ENCODE results near the gene SREK1. TPM values are rescaled to one million over a fixed set of nuclear protein-coding genes. Genes with fewer than 3 reads are reported as not detected.
"Not testable (repeated sequence)": the region's sequence is repeated elsewhere in the genome, so short reads cannot be mapped to it uniquely, and the experiment has no call there.

The SREK1 gene
- total RNA-seq, 1 experiment from 2014 or later, result 38.4 TPM

GRCh38 chr5:66136944-66137343 is 7.2 kb upstream of the SREK1 start:
- ATAC-seq; H3K36me3 Mint-ChIP-seq; H3K4me3 Mint-ChIP-seq; POLR2A ChIA-PET; H3K27ac Mint-ChIP-seq; DNase-seq (ENCODE audit: low spot score); H3K27me3 Mint-ChIP-seq (ENCODE audit: low read depth); H3K9me3 Mint-ChIP-seq; H3K4me1 Mint-ChIP-seq: not testable (repeated sequence)
- CTCF ChIA-PET, result interaction anchor here (0.7 kb wide), 1 partner anchor 169 kb away, joined by 4 read pairs; no protein-coding TSS in a partner anchor

GRCh38 chr5:66138637-66139317 is 5.3 kb upstream of the SREK1 start:
- H3K36me3 Mint-ChIP-seq, result no peaks in the 10 kb centered on the region
- peaks cover 7% of the 10 kb centered on the region; the same call in 1 of the 2 replicates for H3K4me1 Mint-ChIP-seq
- H3K27ac Mint-ChIP-seq, result no peak overlapping the region
- CTCF ChIA-PET, result no interaction called here
- no peak for DNase-seq (ENCODE audit: low spot score)
- H3K4me3 Mint-ChIP-seq, result no peak overlapping the region
- no peak for ATAC-seq
- H3K9me3 Mint-ChIP-seq, result no peaks in the 10 kb centered on the region
- POLR2A ChIA-PET, result no interaction called here
- no peaks in the 10 kb centered on the region; the same call in 1 of the 2 replicates for H3K27me3 Mint-ChIP-seq (ENCODE audit: low read depth)
- TF ChIP-seq NFATC4 (CRISPR knock-in tag; IDR thresholded peaks at IDR 0.05), result no peak
- no peak for TF ChIP-seq CTCF (IDR thresholded peaks at IDR 0.05)
- TF ChIP-seq NR2C2 (CRISPR knock-in tag; IDR thresholded peaks at IDR 0.05), result no peak
- no peak for TF ChIP-seq ZNF416 (CRISPR knock-in tag; IDR thresholded peaks at IDR 0.05)
- TF ChIP-seq GTF2I (CRISPR knock-in tag; conservative IDR thresholded peaks at IDR 0.05), result no peak
- TF ChIP-seq ERG (CRISPR knock-in tag; IDR thresholded peaks at IDR 0.05), result no peak
- TF ChIP-seq PRDM15 (CRISPR knock-in tag; IDR thresholded peaks at IDR 0.05), result no peak
- no peak for TF ChIP-seq NR3C1 (CRISPR knock-in tag; conservative IDR thresholded peaks at IDR 0.05; ENCODE audit: low read depth)
- no peak for TF ChIP-seq ATF6 (CRISPR knock-in tag; IDR thresholded peaks at IDR 0.05)
- TF ChIP-seq MLX (CRISPR knock-in tag; IDR thresholded peaks at IDR 0.05), result no peak
- TF ChIP-seq ATF2 (CRISPR knock-in tag; IDR thresholded peaks at IDR 0.05; ENCODE audit: borderline replicate concordance, low read depth), result no peak
- no peak for TF ChIP-seq ZBTB21 (CRISPR knock-in tag; IDR thresholded peaks at IDR 0.05; ENCODE audit: borderline replicate concordance)
- TF ChIP-seq USF1 (CRISPR knock-in tag; IDR thresholded peaks at IDR 0.05), result no peak
- no peak for TF ChIP-seq SP1 (CRISPR knock-in tag; conservative IDR thresholded peaks at IDR 0.05)
- no peak for TF ChIP-seq ATF1 (CRISPR knock-in tag; IDR thresholded peaks at IDR 0.05)
- TF ChIP-seq ZNF263 (CRISPR knock-in tag; IDR thresholded peaks at IDR 0.05; ENCODE audit: low read depth), result no peak
- TF ChIP-seq CDX4 (CRISPR knock-in tag; IDR thresholded peaks at IDR 0.05; ENCODE audit: borderline replicate concordance), result no peak
- no peak for TF ChIP-seq ZNF281 (CRISPR knock-in tag; IDR thresholded peaks at IDR 0.05)
